WTC11 (cell line): ENCODE data around the gene TOR1AIP2. TPM values are rescaled to one million over a fixed set of nuclear protein-coding genes. Genes with fewer than 3 reads are reported as not detected.

Experiments
- ATAC-seq: fragments of 200-7000 bp; cut with Tn5 transposase; 2 replicates; pipeline ENCODE4 v1.10.0; 2021; ENCODE audit warnings: mild to moderate bottlenecking, moderate library complexity
- CTCF ChIA-PET: fragments of 300-600 bp; sonication (Branson Sonifier 250); formaldehyde crosslinking; loops from one replicate; lab custom pipeline; 2021; ENCODE audit warnings: antibody characterized with exemption; lab: Charles Lee
- POLR2A ChIA-PET: fragments of 350-600 bp; sonication (Branson Sonifier 250); formaldehyde crosslinking; loops from one replicate; lab custom pipeline; 2021; ENCODE audit warnings: antibody characterized with exemption; lab: Charles Lee
- DNase-seq: peaks from one replicate; pipeline ENCODE4 v3.0.0; 2021; ENCODE audit warnings: low spot score
- H3K27ac Mint-ChIP-seq: 2 replicates; pipeline ENCODE4 v1.8.0; 2021; ENCODE audit warnings: mixed read lengths
- H3K27me3 Mint-ChIP-seq: 2 replicates; pipeline ENCODE4 v1.8.0; 2021; ENCODE audit warnings: low read depth, mild to moderate bottlenecking, moderate library complexity, mixed read lengths
- H3K36me3 Mint-ChIP-seq: 2 replicates; pipeline ENCODE4 v1.8.0; 2021; ENCODE audit warnings: mixed read lengths
- H3K4me1 Mint-ChIP-seq: 2 replicates; pipeline ENCODE4 v1.8.0; 2022; ENCODE audit warnings: mixed read lengths
- H3K4me3 Mint-ChIP-seq: 2 replicates; pipeline ENCODE4 v1.8.0; 2021; ENCODE audit warnings: mild to moderate bottlenecking, moderate library complexity, mixed read lengths
- H3K9me3 Mint-ChIP-seq: 2 replicates; pipeline ENCODE4 v1.8.0; 2021; ENCODE audit warnings: mixed read lengths
- CREB1 ChIP-seq: sonication (generic); formaldehyde crosslinking; IDR thresholded peaks from 2 replicates; pipeline ENCODE4 v1.8.0; 2023; ENCODE audit warnings: mild to moderate bottlenecking, missing genetic modification reagents
- CREM ChIP-seq: sonication (generic); formaldehyde crosslinking; IDR thresholded peaks from 2 replicates; pipeline ENCODE4 v1.8.1; 2022; ENCODE audit warnings: mild to moderate bottlenecking, missing genetic modification reagents, moderate library complexity
- FOXJ3 ChIP-seq: sonication (generic); formaldehyde crosslinking; IDR thresholded peaks from 2 replicates; pipeline ENCODE4 v1.9.0; 2021; ENCODE audit warnings: missing genetic modification reagents, mild to moderate bottlenecking, borderline replicate concordance
- GABPB1 ChIP-seq: sonication (generic); formaldehyde crosslinking; IDR thresholded peaks from 2 replicates; pipeline ENCODE4 v1.8.1; 2023; ENCODE audit warnings: mild to moderate bottlenecking, missing genetic modification reagents
- JAZF1 ChIP-seq: fragments of 250-450 bp; sonication (Bioruptor Pico); IDR thresholded peaks from 2 replicates; pipeline ENCODE4 v1.9.0; 2021; ENCODE audit warnings: moderate library complexity, mild to moderate bottlenecking, inconsistent platforms
- NFATC4 ChIP-seq: fragments of 250-450 bp; sonication (Bioruptor Pico); IDR thresholded peaks from 2 replicates; pipeline ENCODE4 v1.9.0; 2021; ENCODE audit warnings: mild to moderate bottlenecking
- NFE2L1 ChIP-seq: sonication (generic); formaldehyde crosslinking; IDR thresholded peaks from 2 replicates; pipeline ENCODE4 v1.8.1; 2023; ENCODE audit warnings: missing genetic modification reagents
- NR1H2 ChIP-seq: sonication (generic); formaldehyde crosslinking; IDR thresholded peaks from 2 replicates; pipeline ENCODE4 v1.9.0; 2021; ENCODE audit warnings: mild to moderate bottlenecking, moderate library complexity, missing genetic modification reagents
- PRRX2 ChIP-seq: fragments of 250-450 bp; sonication (Bioruptor Pico); IDR thresholded peaks from 2 replicates; pipeline ENCODE4 v1.8.0; 2021; ENCODE audit warnings: mild to moderate bottlenecking
- RORB ChIP-seq: fragments of 250-450 bp; sonication (Bioruptor Pico); IDR thresholded peaks from 2 replicates; pipeline ENCODE4 v1.9.0; 2021; ENCODE audit warnings: mild to moderate bottlenecking
- TEAD1 ChIP-seq: sonication (generic); formaldehyde crosslinking; IDR thresholded peaks from 2 replicates; pipeline ENCODE4 v1.8.0; 2022; ENCODE audit warnings: mild to moderate bottlenecking, missing genetic modification reagents
- TEAD4 ChIP-seq: sonication (generic); formaldehyde crosslinking; IDR thresholded peaks from 2 replicates; pipeline ENCODE4 v1.8.0; 2022; ENCODE audit warnings: mild to moderate bottlenecking, missing genetic modification reagents
- ZNF138 ChIP-seq: sonication (generic); formaldehyde crosslinking; conservative IDR thresholded peaks from 2 replicates; pipeline ENCODE4 v1.8.1; 2022; ENCODE audit warnings: mild to moderate bottlenecking, moderate library complexity, missing genetic modification reagents
- ZNF263 ChIP-seq: sonication (generic); formaldehyde crosslinking; IDR thresholded peaks from 2 replicates; pipeline ENCODE4 v1.8.1; 2022; ENCODE audit warnings: low read depth, mild to moderate bottlenecking, moderate library complexity, missing genetic modification reagents
- ZNF317 ChIP-seq: sonication (generic); formaldehyde crosslinking; IDR thresholded peaks from 2 replicates; pipeline ENCODE4 v1.8.1; 2023; ENCODE audit warnings: low read depth, mild to moderate bottlenecking, moderate library complexity, missing genetic modification reagents, borderline replicate concordance
- ZNF423 ChIP-seq: fragments of 250-450 bp; sonication (Bioruptor Pico); IDR thresholded peaks from 2 replicates; pipeline ENCODE4 v2.1.2; 2022; ENCODE audit warnings: mild to moderate bottlenecking, moderate library complexity
- total RNA-seq: library from RNA; stranded (reverse); gene quantifications from 3 replicates; pipeline ENCODE4 v1.2.3, GENCODE V29; 2021
- TF ChIP-seq, protein P1 (sequence below): sonication (generic); formaldehyde crosslinking; IDR thresholded peaks from 2 replicates; pipeline ENCODE4 v1.8.1; 2023; ENCODE audit warnings: mild to moderate bottlenecking, missing genetic modification reagents, borderline replicate concordance
- TF ChIP-seq, protein P2 (sequence below): sonication (generic); formaldehyde crosslinking; conservative IDR thresholded peaks from 2 replicates; pipeline ENCODE4 v1.8.1; 2022; ENCODE audit warnings: mild to moderate bottlenecking, missing genetic modification reagents
- TF ChIP-seq, protein P3 (sequence below): sonication (generic); formaldehyde crosslinking; IDR thresholded peaks from 2 replicates; pipeline ENCODE4 v1.8.1; 2022; ENCODE audit warnings: low read depth, missing genetic modification reagents, borderline replicate concordance
- TF ChIP-seq, protein P4 (sequence below): sonication (generic); formaldehyde crosslinking; IDR thresholded peaks from 2 replicates; pipeline ENCODE4 v1.8.0; 2022; ENCODE audit warnings: mild to moderate bottlenecking, missing genetic modification reagents
- TF ChIP-seq, protein P5 (sequence below): sonication (generic); formaldehyde crosslinking; IDR thresholded peaks from 2 replicates; pipeline ENCODE4 v1.8.1; 2023; ENCODE audit warnings: mild to moderate bottlenecking, missing genetic modification reagents, moderate library complexity
- TF ChIP-seq, protein P6 (sequence below): sonication (generic); formaldehyde crosslinking; IDR thresholded peaks from 2 replicates; pipeline ENCODE4 v1.8.1; 2022; ENCODE audit warnings: mild to moderate bottlenecking, missing genetic modification reagents, moderate library complexity, borderline replicate concordance
- TF ChIP-seq, protein P7 (sequence below): fragments of 250-450 bp; sonication (Bioruptor Pico); IDR thresholded peaks from 2 replicates; pipeline ENCODE4 v1.9.0; 2021; ENCODE audit warnings: mild to moderate bottlenecking
- TF ChIP-seq, protein P8 (sequence below): sonication (generic); formaldehyde crosslinking; IDR thresholded peaks from 2 replicates; pipeline ENCODE4 v1.8.1; 2023; ENCODE audit warnings: mild to moderate bottlenecking, moderate library complexity, missing genetic modification reagents

TOR1AIP2 gene
- total RNA-seq, 1 experiment from 2014 or later: 57.2 TPM

DNA sequence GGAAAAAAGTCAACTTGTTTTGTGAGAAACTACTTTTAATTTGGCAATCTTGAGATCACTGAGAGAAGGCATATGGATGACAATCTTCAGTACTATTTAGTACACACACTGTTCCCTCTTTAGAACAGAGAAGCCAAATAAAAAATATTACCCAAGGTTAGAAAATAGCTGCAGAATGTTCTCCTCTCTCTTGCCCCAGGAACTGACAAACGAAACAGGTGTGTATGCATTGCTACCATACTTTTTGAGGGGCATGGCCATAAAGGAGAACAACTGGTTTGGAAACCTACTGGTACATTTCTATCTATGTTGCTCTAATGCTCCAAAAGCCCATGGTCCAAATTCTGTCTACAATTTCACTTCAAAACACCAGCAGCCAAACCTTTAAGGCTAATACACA, 5.7 kb downstream of the TOR1AIP2 start:
- Mint-ChIP-seq H3K9me3 (no peaks in the 10 kb centered on the region), H3K4me1 (peaks cover 10% of the 10 kb centered on the region), H3K27me3 (no peaks in the 10 kb centered on the region), H3K36me3 (peaks cover 24% of the 10 kb centered on the region), H3K27ac (no peak overlapping the region), H3K4me3 (no peak overlapping the region)
- TF ChIP-seq, protein P1, sequence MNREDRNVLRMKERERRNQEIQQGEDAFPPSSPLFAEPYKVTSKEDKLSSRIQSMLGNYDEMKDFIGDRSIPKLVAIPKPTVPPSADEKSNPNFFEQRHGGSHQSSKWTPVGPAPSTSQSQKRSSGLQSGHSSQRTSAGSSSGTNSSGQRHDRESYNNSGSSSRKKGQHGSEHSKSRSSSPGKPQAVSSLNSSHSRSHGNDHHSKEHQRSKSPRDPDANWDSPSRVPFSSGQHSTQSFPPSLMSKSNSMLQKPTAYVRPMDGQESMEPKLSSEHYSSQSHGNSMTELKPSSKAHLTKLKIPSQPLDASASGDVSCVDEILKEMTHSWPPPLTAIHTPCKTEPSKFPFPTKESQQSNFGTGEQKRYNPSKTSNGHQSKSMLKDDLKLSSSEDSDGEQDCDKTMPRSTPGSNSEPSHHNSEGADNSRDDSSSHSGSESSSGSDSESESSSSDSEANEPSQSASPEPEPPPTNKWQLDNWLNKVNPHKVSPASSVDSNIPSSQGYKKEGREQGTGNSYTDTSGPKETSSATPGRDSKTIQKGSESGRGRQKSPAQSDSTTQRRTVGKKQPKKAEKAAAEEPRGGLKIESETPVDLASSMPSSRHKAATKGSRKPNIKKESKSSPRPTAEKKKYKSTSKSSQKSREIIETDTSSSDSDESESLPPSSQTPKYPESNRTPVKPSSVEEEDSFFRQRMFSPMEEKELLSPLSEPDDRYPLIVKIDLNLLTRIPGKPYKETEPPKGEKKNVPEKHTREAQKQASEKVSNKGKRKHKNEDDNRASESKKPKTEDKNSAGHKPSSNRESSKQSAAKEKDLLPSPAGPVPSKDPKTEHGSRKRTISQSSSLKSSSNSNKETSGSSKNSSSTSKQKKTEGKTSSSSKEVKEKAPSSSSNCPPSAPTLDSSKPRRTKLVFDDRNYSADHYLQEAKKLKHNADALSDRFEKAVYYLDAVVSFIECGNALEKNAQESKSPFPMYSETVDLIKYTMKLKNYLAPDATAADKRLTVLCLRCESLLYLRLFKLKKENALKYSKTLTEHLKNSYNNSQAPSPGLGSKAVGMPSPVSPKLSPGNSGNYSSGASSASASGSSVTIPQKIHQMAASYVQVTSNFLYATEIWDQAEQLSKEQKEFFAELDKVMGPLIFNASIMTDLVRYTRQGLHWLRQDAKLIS (CRISPR knock-in tag): no peak
- TF ChIP-seq GABPB1 (CRISPR knock-in tag) (no peak), NFATC4 (CRISPR knock-in tag) (no peak), TEAD1 (no peak), ZNF263 (CRISPR knock-in tag) (no peak), ZNF423 (CRISPR knock-in tag) (no peak), JAZF1 (no peak), CREM (CRISPR knock-in tag) (no peak), FOXJ3 (CRISPR knock-in tag) (no peak), TEAD4 (CRISPR knock-in tag) (no peak), CREB1 (CRISPR knock-in tag) (no peak), ZNF138 (CRISPR knock-in tag) (no peak), NR1H2 (CRISPR knock-in tag) (no peak), RORB (CRISPR knock-in tag) (no peak)
- TF ChIP-seq, protein P2, sequence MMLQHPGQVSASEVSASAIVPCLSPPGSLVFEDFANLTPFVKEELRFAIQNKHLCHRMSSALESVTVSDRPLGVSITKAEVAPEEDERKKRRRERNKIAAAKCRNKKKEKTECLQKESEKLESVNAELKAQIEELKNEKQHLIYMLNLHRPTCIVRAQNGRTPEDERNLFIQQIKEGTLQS (CRISPR knock-in tag): no peak
- ChIA-PET CTCF (no interaction called here), POLR2A (no interaction called here)
- DNase-seq: no peak
- ATAC-seq: no peak

DNA sequence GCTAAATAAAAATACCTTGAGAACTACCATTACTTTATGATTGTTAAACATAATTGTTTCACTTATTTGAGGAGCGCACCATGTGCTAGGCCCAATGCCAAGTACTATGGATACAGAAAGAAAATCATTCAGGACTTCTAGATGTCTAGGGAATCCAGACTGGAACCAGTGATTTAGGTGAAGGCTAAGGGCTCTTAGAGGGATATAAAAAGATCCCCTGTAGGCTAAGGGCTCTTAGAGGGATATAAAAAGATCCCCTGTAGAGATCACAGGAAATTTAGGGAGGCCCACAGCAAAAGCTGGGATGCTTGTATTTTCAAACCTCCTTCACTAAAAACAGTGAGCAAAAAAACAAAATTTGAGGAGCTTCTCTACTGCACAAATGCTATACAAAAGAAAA, 6.7 kb downstream of the TOR1AIP2 start:
- Mint-ChIP-seq H3K27me3 (no peaks in the 10 kb centered on the region), H3K4me1 (peaks cover 4% of the 10 kb centered on the region; the same call in 1 of the 2 replicates), H3K36me3 (peaks cover 26% of the 10 kb centered on the region), H3K9me3 (no peaks in the 10 kb centered on the region), H3K4me3 (no peak overlapping the region), H3K27ac (no peak overlapping the region)
- ATAC-seq (no peak), DNase-seq (no peak)
- POLR2A ChIA-PET: interaction anchor here (0.9 kb wide), 1 partner anchor 12 kb away, joined by 4 read pairs; no protein-coding TSS in a partner anchor
- CTCF ChIA-PET: interaction anchor here (1.5 kb wide), 1 partner anchor 56 kb away, joined by 4 read pairs; no protein-coding TSS in a partner anchor
- TF ChIP-seq PRRX2 (CRISPR knock-in tag) (no peak), ZNF263 (CRISPR knock-in tag) (no peak), ZNF317 (no peak), NFE2L1 (no peak)
- TF ChIP-seq, protein P3, sequence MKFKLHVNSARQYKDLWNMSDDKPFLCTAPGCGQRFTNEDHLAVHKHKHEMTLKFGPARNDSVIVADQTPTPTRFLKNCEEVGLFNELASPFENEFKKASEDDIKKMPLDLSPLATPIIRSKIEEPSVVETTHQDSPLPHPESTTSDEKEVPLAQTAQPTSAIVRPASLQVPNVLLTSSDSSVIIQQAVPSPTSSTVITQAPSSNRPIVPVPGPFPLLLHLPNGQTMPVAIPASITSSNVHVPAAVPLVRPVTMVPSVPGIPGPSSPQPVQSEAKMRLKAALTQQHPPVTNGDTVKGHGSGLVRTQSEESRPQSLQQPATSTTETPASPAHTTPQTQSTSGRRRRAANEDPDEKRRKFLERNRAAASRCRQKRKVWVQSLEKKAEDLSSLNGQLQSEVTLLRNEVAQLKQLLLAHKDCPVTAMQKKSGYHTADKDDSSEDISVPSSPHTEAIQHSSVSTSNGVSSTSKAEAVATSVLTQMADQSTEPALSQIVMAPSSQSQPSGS (CRISPR knock-in tag): no peak
- TF ChIP-seq, protein P4, sequence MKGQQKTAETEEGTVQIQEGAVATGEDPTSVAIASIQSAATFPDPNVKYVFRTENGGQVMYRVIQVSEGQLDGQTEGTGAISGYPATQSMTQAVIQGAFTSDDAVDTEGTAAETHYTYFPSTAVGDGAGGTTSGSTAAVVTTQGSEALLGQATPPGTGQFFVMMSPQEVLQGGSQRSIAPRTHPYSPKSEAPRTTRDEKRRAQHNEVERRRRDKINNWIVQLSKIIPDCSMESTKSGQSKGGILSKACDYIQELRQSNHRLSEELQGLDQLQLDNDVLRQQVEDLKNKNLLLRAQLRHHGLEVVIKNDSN (CRISPR knock-in tag): no peak
- TF ChIP-seq, protein P5, sequence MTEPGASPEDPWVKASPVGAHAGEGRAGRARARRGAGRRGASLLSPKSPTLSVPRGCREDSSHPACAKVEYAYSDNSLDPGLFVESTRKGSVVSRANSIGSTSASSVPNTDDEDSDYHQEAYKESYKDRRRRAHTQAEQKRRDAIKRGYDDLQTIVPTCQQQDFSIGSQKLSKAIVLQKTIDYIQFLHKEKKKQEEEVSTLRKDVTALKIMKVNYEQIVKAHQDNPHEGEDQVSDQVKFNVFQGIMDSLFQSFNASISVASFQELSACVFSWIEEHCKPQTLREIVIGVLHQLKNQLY (CRISPR knock-in tag): no peak
- TF ChIP-seq, protein P6, sequence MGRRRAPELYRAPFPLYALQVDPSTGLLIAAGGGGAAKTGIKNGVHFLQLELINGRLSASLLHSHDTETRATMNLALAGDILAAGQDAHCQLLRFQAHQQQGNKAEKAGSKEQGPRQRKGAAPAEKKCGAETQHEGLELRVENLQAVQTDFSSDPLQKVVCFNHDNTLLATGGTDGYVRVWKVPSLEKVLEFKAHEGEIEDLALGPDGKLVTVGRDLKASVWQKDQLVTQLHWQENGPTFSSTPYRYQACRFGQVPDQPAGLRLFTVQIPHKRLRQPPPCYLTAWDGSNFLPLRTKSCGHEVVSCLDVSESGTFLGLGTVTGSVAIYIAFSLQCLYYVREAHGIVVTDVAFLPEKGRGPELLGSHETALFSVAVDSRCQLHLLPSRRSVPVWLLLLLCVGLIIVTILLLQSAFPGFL (CRISPR knock-in tag): no peak
- TF ChIP-seq, protein P7, sequence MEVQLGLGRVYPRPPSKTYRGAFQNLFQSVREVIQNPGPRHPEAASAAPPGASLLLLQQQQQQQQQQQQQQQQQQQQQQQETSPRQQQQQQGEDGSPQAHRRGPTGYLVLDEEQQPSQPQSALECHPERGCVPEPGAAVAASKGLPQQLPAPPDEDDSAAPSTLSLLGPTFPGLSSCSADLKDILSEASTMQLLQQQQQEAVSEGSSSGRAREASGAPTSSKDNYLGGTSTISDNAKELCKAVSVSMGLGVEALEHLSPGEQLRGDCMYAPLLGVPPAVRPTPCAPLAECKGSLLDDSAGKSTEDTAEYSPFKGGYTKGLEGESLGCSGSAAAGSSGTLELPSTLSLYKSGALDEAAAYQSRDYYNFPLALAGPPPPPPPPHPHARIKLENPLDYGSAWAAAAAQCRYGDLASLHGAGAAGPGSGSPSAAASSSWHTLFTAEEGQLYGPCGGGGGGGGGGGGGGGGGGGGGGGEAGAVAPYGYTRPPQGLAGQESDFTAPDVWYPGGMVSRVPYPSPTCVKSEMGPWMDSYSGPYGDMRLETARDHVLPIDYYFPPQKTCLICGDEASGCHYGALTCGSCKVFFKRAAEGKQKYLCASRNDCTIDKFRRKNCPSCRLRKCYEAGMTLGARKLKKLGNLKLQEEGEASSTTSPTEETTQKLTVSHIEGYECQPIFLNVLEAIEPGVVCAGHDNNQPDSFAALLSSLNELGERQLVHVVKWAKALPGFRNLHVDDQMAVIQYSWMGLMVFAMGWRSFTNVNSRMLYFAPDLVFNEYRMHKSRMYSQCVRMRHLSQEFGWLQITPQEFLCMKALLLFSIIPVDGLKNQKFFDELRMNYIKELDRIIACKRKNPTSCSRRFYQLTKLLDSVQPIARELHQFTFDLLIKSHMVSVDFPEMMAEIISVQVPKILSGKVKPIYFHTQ (CRISPR knock-in tag): no peak
- TF ChIP-seq, protein P8, sequence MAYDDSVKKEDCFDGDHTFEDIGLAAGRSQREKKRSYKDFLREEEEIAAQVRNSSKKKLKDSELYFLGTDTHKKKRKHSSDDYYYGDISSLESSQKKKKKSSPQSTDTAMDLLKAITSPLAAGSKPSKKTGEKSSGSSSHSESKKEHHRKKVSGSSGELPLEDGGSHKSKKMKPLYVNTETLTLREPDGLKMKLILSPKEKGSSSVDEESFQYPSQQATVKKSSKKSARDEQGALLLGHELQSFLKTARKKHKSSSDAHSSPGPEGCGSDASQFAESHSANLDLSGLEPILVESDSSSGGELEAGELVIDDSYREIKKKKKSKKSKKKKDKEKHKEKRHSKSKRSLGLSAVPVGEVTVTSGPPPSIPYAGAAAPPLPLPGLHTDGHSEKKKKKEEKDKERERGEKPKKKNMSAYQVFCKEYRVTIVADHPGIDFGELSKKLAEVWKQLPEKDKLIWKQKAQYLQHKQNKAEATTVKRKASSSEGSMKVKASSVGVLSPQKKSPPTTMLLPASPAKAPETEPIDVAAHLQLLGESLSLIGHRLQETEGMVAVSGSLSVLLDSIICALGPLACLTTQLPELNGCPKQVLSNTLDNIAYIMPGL: no peak
